ENCODE data around the gene WNT7B. TPM values are rescaled to one million over a fixed set of nuclear protein-coding genes. Genes with fewer than 3 reads are reported as not detected.

The WNT7B gene
- total and polyA plus RNA-seq, 3 donors from 2014 or later = 0.65 to 1.9 (median 1.3) TPM

DNA sequence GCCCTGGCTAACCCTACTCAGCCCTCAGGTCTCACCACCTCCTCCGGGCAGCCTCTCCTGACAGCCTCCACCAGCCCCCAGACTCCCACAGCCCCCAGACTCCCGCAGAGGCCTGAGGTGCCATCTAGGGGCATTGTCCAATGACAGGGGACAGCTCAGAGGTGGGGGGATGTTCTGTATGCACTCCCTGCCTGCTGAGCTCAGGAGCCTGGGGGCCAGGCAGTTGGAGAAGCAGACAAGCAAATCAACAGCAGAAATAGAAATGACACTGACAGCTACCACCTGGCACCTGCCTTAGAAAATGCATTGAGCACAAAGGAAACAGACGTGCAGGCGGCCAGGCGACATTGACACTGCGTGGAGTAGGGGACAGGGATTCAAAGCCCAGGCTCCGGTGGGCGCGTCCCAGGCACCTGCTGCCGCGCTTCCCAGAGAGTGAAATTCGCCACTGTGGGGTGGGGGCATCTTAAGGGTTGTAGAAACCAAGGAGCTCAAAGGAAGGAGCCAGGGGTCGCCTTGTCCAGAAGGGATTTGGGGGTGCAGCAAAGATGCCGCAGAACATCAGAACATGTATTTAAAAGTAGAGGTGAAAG lies 22.5 kb upstream of the WNT7B start:
- peaks cover 64% of the 10 kb centered on the region for H3K4me1 ChIP-seq

DNA sequence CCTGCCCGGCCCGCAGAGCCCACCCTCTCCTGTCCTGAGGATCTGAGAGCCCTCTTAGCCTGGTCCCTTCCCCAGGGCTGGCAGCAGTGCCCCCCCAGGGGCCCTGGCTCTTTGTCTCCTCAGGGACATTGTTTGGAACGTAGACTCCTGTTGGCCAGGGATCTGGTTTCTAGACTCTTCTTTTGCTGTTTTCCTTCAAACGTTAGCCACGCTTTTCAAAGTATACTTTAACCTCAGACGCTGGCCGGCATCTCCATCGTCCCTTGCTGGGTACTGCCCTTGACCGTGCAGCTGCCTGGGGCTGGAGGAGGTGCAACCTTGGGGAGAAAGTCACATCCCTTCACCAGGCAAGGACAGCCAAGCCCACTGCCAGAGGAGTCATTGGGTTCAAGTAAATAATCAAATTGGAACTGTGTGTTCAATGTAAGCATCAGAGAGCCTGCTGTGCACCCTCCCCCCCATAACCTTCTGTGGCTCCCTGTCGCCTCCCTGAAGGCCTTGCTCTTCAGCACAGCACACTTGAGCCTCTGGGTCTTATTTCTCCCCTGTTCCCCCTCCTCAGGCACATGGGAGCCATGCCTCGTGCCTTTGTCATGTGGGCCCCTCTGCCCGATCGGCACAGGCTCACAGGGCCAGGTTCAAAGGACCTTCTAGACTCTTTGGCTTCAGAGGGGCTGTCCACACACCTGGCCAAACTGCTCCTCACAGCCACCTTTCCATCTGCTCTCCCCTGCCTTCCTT lies 21.8 kb upstream of the WNT7B start:
- Histone ChIP-seq H3K27me3 (no peaks in the 10 kb centered on the region), H3K4me3 (no peak overlapping the region), H3K36me3 (ENCODE audit: low read depth, missing control alignments) (no peaks in the 10 kb centered on the region), H3K9me3 (no peaks in the 10 kb centered on the region), H3K4me1 (peaks cover 64% of the 10 kb centered on the region), H3K27ac (peak overlapping the region; percentile 77 to 78)
- intact Hi-C loops (cut with DNase I; ENCODE audit: low total_unique reads) = loop anchor here (10.0 kb wide), 1 partner anchor 316 kb away; no protein-coding TSS in a partner anchor
- TF ChIP-seq POLR2A (IDR thresholded peaks at IDR 0.05) = no peak
- TF ChIP-seq, protein P1, sequence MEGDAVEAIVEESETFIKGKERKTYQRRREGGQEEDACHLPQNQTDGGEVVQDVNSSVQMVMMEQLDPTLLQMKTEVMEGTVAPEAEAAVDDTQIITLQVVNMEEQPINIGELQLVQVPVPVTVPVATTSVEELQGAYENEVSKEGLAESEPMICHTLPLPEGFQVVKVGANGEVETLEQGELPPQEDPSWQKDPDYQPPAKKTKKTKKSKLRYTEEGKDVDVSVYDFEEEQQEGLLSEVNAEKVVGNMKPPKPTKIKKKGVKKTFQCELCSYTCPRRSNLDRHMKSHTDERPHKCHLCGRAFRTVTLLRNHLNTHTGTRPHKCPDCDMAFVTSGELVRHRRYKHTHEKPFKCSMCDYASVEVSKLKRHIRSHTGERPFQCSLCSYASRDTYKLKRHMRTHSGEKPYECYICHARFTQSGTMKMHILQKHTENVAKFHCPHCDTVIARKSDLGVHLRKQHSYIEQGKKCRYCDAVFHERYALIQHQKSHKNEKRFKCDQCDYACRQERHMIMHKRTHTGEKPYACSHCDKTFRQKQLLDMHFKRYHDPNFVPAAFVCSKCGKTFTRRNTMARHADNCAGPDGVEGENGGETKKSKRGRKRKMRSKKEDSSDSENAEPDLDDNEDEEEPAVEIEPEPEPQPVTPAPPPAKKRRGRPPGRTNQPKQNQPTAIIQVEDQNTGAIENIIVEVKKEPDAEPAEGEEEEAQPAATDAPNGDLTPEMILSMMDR (IDR thresholded peaks at IDR 0.05) = no peak
- 45 to 54% methylated on average over 11 to 13 of the region's 13 CpGs for WGBS, 2 donors
- no peak for DNase-seq

More for the DNA sequence above, 22.5 kb upstream of the WNT7B start:
- no peak for DNase-seq
- intact Hi-C loops (cut with DNase I; ENCODE audit: low total_unique reads) = loop anchor here (10.0 kb wide), 1 partner anchor 315 kb away; no protein-coding TSS in a partner anchor
- Histone ChIP-seq H3K4me3 (no peak overlapping the region), H3K27ac (no peak overlapping the region), H3K36me3 (ENCODE audit: low read depth, missing control alignments) (no peaks in the 10 kb centered on the region), H3K9me3 (no peaks in the 10 kb centered on the region), H3K27me3 (no peaks in the 10 kb centered on the region)
- 89 to 96% methylated on average over 14 of the region's 14 CpGs for WGBS, 2 donors
- TF ChIP-seq, protein P1 (IDR thresholded peaks at IDR 0.05) = no peak
- TF ChIP-seq POLR2A (IDR thresholded peaks at IDR 0.05) = no peak

DNA sequence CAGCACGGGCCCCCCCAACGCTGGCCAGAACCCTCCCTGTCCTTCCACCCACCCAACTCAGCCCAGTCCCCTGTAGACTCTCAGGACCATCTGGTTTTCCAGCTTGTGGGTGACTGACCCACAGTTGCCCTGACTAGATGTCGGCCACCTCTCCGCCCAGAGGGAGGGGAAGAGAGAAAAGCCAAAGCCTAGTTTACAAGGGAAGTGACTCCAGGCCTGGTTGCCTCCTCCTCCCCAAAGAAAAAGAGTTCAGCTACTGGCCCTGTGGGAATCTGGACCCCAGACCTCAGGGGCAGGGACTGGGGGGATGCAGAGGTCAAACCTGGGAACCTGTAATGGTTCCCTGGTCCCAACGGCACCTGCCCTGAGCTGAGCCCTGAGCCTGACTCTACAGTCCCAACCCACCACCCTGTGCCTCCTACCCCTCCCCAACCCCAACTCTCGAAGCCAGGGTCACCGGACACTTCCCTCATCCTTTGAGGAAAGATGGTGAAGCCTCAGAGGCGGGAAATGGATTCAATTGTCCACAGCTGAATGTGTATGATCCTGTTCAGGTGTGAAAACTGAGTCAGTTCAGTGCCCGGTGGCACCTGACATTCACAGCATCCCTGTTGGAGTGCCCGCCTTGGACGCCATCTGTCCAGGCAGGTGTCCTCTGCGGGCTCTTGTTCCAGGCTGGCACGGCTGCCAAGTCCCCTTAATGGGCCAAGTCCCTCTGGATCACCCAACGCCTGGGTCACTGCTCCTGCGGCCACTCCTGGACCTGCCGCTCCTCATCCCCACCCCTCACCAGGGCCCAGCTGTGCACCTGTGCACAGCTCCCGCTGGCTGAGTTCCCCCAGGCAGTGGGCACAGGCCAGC lies 21.0 kb upstream of the WNT7B start:
- no peaks in the 10 kb centered on the region for H3K27me3 ChIP-seq
- peak; percentile 58 for DNase-seq
- peak overlapping the region; percentile 77 to 78 for H3K27ac ChIP-seq
- H3K4me1 ChIP-seq = peaks cover 60% of the 10 kb centered on the region
- no peak for TF ChIP-seq POLR2A (IDR thresholded peaks at IDR 0.05)
- TF ChIP-seq, protein P1 (IDR thresholded peaks at IDR 0.05) = no peak
- H3K4me3 ChIP-seq = no peak overlapping the region
- intact Hi-C loops (cut with DNase I; ENCODE audit: low total_unique reads) = loop anchor here (10.0 kb wide), 1 partner anchor 317 kb away; no protein-coding TSS in a partner anchor
- no peaks in the 10 kb centered on the region for H3K9me3 ChIP-seq
- 60 to 78% methylated on average over 13 to 16 of the region's 17 CpGs for WGBS, 2 donors
- H3K36me3 ChIP-seq (ENCODE audit: low read depth, missing control alignments) = no peaks in the 10 kb centered on the region

DNA sequence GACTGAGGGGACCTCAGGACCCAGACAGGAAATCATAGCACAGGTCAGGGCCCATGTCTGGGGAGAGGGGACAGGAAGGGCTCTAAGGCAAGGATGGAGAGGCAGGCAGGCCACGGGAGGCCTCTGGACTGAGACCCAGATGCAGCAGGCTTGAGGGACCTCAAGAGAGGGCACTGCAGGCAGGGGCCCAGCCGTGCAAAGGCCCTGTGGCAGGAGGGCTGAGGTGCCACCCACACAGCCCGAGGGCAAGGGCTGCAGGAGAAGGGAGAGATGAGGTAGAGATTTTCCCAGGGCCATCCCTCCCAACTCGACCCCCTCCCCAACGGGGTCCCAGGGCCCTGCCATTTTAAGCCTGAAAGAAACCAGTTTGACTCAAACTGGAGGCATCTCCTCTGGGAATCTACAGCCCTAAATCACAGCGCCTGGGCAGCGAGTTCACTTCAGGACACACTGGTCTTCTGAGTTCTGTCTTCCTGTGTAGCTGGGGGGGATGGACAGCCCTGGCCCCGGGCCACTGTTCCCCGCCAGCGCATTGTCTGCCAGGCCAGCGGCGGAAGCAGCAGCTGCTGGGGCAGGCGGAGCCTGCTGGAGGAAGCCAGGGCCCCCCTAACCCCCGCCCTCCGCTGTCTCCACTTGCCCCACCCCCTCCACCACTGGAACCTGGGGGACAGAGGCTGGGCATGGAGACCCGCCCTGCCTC lies 20.3 kb upstream of the WNT7B start:
- intact Hi-C loops (cut with DNase I; ENCODE audit: low total_unique reads) = loop anchor here (10.0 kb wide), 1 partner anchor 318 kb away; no protein-coding TSS in a partner anchor
- peaks cover 55% of the 10 kb centered on the region for H3K4me1 ChIP-seq

More for the DNA sequence above, 20.3 kb upstream of the WNT7B start:
- Histone ChIP-seq H3K9me3 (no peaks in the 10 kb centered on the region), H3K36me3 (ENCODE audit: low read depth, missing control alignments) (no peaks in the 10 kb centered on the region), H3K27ac (peak overlapping the region; percentile 77 to 78), H3K27me3 (no peaks in the 10 kb centered on the region), H3K4me3 (no peak overlapping the region)
- DNase-seq = peak; percentile 89
- WGBS, 2 donors = 24 to 43% methylated on average over 13 to 16 of the region's 16 CpGs
- TF ChIP-seq POLR2A (IDR thresholded peaks at IDR 0.05) = no peak
- TF ChIP-seq, protein P1 (IDR thresholded peaks at IDR 0.05) = no peak

Measured in testis (tissue), 3 donors.